Measurements from ENCODE around the gene GC.
"Not testable (repeated sequence)": the region's sequence is repeated elsewhere in the genome, so short reads cannot be mapped to it uniquely, and the experiment has no call there.

GC gene

GRCh38 chr4:71771613-71772012 lies 12.3 kb downstream of the GC start:
- no peak overlapping the region for H3K4me3 ChIP-seq (ENCODE audit: low read depth, low read length)
- DNase-seq (ENCODE audit: low read depth), result no peak

- no peak for DNase-seq (ENCODE audit: low read depth)
- H3K4me3 ChIP-seq (ENCODE audit: low read depth, low read length), result no peak overlapping the region
These were observed 14.4 kb downstream of the GC start for GRCh38 chr4:71769434-71769833.

- DNase-seq (ENCODE audit: low read depth), result no peak
- no peak overlapping the region for H3K4me3 ChIP-seq (ENCODE audit: low read depth, low read length)
These were observed 15.8 kb downstream of the GC start for GRCh38 chr4:71768123-71768522.

- no peak for DNase-seq (ENCODE audit: low read depth)
- H3K4me3 ChIP-seq (ENCODE audit: low read depth, low read length), result no peak overlapping the region
These were observed 18.0 kb downstream of the GC start for GRCh38 chr4:71765821-71766383.

GRCh38 chr4:71765350-71765749 lies 18.5 kb downstream of the GC start:
- H3K4me3 ChIP-seq (ENCODE audit: low read depth, low read length), result no peak overlapping the region
- peak; percentile 0 for DNase-seq (ENCODE audit: low read depth)

GRCh38 chr4:71752383-71753042 lies 31.4 kb downstream of the GC start:
- DNase-seq (ENCODE audit: low read depth), result no peak
- H3K4me3 ChIP-seq (ENCODE audit: low read depth, low read length), result no peak overlapping the region

- DNase-seq (ENCODE audit: low read depth), result no peak
- H3K4me3 ChIP-seq (ENCODE audit: low read depth, low read length), result no peak overlapping the region
These were observed 34.8 kb downstream of the GC start for GRCh38 chr4:71749008-71749594.

- no peak overlapping the region for H3K4me3 ChIP-seq (ENCODE audit: low read depth, low read length)
- no peak for DNase-seq (ENCODE audit: low read depth)
These were observed 37.5 kb downstream of the GC start for GRCh38 chr4:71746379-71746778.

- H3K4me3 ChIP-seq (ENCODE audit: low read depth, low read length); DNase-seq (ENCODE audit: low read depth): not testable (repeated sequence)
These were observed 45.1 kb downstream of the GC start for GRCh38 chr4:71738782-71739181.

GRCh38 chr4:71732706-71733105 lies 51.2 kb downstream of the GC start:
- H3K4me3 ChIP-seq (ENCODE audit: low read depth, low read length), result no peak overlapping the region
- peak; percentile 13 for DNase-seq (ENCODE audit: low read depth)

GRCh38 chr4:71732066-71732465 lies 51.8 kb downstream of the GC start:
- DNase-seq (ENCODE audit: low read depth), result no peak
- H3K4me3 ChIP-seq (ENCODE audit: low read depth, low read length), result no peak overlapping the region

GRCh38 chr4:71729856-71730255 lies 54.0 kb downstream of the GC start:
- H3K4me3 ChIP-seq (ENCODE audit: low read depth, low read length), result no peak overlapping the region
- no peak for DNase-seq (ENCODE audit: low read depth)

- DNase-seq (ENCODE audit: low read depth), result peak; percentile 13
- no peak overlapping the region for H3K4me3 ChIP-seq (ENCODE audit: low read depth, low read length)
These were observed 70.2 kb downstream of the GC start for GRCh38 chr4:71713611-71714203.

- H3K4me3 ChIP-seq (ENCODE audit: low read depth, low read length), result no peak overlapping the region
- DNase-seq (ENCODE audit: low read depth), result no peak
These were observed 71.9 kb downstream of the GC start for GRCh38 chr4:71711985-71712348.

GRCh38 chr4:71711044-71711984 lies 72.6 kb downstream of the GC start:
- DNase-seq (ENCODE audit: low read depth), result no peak
- no peak overlapping the region for H3K4me3 ChIP-seq (ENCODE audit: low read depth, low read length)

- DNase-seq (ENCODE audit: low read depth), result no peak
- no peak overlapping the region for H3K4me3 ChIP-seq (ENCODE audit: low read depth, low read length)
These were observed 73.9 kb downstream of the GC start for GRCh38 chr4:71709961-71710360.

GRCh38 chr4:71698141-71698540 lies 85.7 kb downstream of the GC start:
- DNase-seq (ENCODE audit: low read depth), result no peak

GRCh38 chr4:71697031-71697430 lies 86.8 kb downstream of the GC start:
- H3K4me3 ChIP-seq (ENCODE audit: low read depth, low read length), result no peak overlapping the region
- peak; percentile 13 for DNase-seq (ENCODE audit: low read depth)

More at GRCh38 chr4:71698141-71698540, 85.7 kb downstream of the GC start:
- H3K4me3 ChIP-seq (ENCODE audit: low read depth, low read length), result no peak overlapping the region

GRCh38 chr4:71694961-71695360 lies 88.9 kb downstream of the GC start:
- no peak for DNase-seq (ENCODE audit: low read depth)
- H3K4me3 ChIP-seq (ENCODE audit: low read depth, low read length), result no peak overlapping the region

- no peak overlapping the region for H3K4me3 ChIP-seq (ENCODE audit: low read depth, low read length)
- no peak for DNase-seq (ENCODE audit: low read depth)
These were observed 90.9 kb downstream of the GC start for GRCh38 chr4:71692963-71693362.
